ENCODE measurements around the gene TNNI3K. TPM values are rescaled to one million over a fixed set of nuclear protein-coding genes. Genes with fewer than 3 reads are reported as not detected.

The TNNI3K gene
- total and polyA plus RNA-seq, 9 of the 15 experiments (the other 6 are each of a cell fraction or from before 2014, with no cell fraction given): 0.21 to 0.53 (median 0.32) TPM; not detected in 5

GRCh38 chr1:74363220-74363619, 128.0 kb downstream of the TNNI3K start:
- ChIA-PET CTCF (ENCODE audit: low intra/inter-chr PET ratio) (no interaction called here), POLR2A (no interaction called here)
- Histone ChIP-seq H3K4me3 (no peak overlapping the region), H3K27ac (ENCODE audit: extremely low read depth, low read depth, low read length) (no peak overlapping the region), H3K27me3 (ENCODE audit: control insufficient read depth in 2 of 2, insufficient read depth in 2 of 2, low read length in 2 of 2) (no peaks in the 10 kb centered on the region), H3K9me1 (ENCODE audit: control insufficient read depth, insufficient read depth, low read length) (no peaks in the 10 kb centered on the region), H3K36me3 (ENCODE audit: control insufficient read depth, insufficient read depth, low read length) (no peaks in the 10 kb centered on the region), H3K4me2 (ENCODE audit: insufficient read depth, low read length) (no peak overlapping the region), H3K9ac (ENCODE audit: insufficient read depth in 1 of 2, low read depth in 2 of 2, low read length in 2 of 2) (no peak overlapping the region), H3K9me3 (replicated peaks; ENCODE audit: control insufficient read depth, insufficient read depth, low read depth, low read length) (no peaks in the 10 kb centered on the region; the same call in 1 of the 2 replicates), H4K20me1 (replicated peaks; ENCODE audit: control insufficient read depth, insufficient read depth, low read length) (no peaks in the 10 kb centered on the region), H3K4me1 (replicated peaks in 1 of 2; ENCODE audit: control insufficient read depth in 2 of 2, insufficient read depth in 2 of 2, low read length in 2 of 2) (no peaks in the 10 kb centered on the region), H3K79me2 (ENCODE audit: control insufficient read depth, insufficient read depth, low read length) (no peaks in the 10 kb centered on the region), H2AFZ (ENCODE audit: low read depth, low read length) (no peak overlapping the region)
- DNase-seq (ENCODE audit: extremely low read depth in 1 of 4, low spot score in 3 of 4): no peak
- FAIRE-seq: no peak
- 0% methylated on average over 2 of the region's 2 CpGs for WGBS (ENCODE audit: insufficient coverage, low coverage, missing lambda C conversion rate)
- no peak for ATAC-seq
- BruUV-seq (replicated peaks): no TSS peak
- in situ Hi-C loops (cut with MboI) (no loop called here), intact Hi-C loops (cut with micrococcal nuclease) (no loop called here)
- TF ChIP-seq MTA2 (IDR thresholded peaks at IDR 0.05; ENCODE audit: low read depth): no peak
- no peak for TF ChIP-seq MIER1 (IDR thresholded peaks at IDR 0.05; ENCODE audit: low read depth)
- TF ChIP-seq CBX2 (IDR thresholded peaks at IDR 0.05; ENCODE audit: insufficient read depth, low read length, poor library complexity, severe bottlenecking): no peak
- TF ChIP-seq ZNF780A (CRISPR knock-in tag; IDR thresholded peaks at IDR 0.05): no peak
- no peak for TF ChIP-seq ZBTB49 (CRISPR knock-in tag; IDR thresholded peaks at IDR 0.05; ENCODE audit: borderline replicate concordance)
- TF ChIP-seq RFX1 (IDR thresholded peaks at IDR 0.05): no peak
- TF ChIP-seq MLLT1 (IDR thresholded peaks at IDR 0.05): no peak
- TF ChIP-seq MYBL2 (IDR thresholded peaks at IDR 0.05; ENCODE audit: low read depth): no peak
- TF ChIP-seq MYBL2 (CRISPR knock-in tag; IDR thresholded peaks at IDR 0.05; ENCODE audit: borderline replicate concordance): no peak
- TF ChIP-seq ARID3A (IDR thresholded peaks at IDR 0.05; ENCODE audit: borderline replicate concordance, low read depth, low read length): no peak
- TF ChIP-seq, protein P1, sequence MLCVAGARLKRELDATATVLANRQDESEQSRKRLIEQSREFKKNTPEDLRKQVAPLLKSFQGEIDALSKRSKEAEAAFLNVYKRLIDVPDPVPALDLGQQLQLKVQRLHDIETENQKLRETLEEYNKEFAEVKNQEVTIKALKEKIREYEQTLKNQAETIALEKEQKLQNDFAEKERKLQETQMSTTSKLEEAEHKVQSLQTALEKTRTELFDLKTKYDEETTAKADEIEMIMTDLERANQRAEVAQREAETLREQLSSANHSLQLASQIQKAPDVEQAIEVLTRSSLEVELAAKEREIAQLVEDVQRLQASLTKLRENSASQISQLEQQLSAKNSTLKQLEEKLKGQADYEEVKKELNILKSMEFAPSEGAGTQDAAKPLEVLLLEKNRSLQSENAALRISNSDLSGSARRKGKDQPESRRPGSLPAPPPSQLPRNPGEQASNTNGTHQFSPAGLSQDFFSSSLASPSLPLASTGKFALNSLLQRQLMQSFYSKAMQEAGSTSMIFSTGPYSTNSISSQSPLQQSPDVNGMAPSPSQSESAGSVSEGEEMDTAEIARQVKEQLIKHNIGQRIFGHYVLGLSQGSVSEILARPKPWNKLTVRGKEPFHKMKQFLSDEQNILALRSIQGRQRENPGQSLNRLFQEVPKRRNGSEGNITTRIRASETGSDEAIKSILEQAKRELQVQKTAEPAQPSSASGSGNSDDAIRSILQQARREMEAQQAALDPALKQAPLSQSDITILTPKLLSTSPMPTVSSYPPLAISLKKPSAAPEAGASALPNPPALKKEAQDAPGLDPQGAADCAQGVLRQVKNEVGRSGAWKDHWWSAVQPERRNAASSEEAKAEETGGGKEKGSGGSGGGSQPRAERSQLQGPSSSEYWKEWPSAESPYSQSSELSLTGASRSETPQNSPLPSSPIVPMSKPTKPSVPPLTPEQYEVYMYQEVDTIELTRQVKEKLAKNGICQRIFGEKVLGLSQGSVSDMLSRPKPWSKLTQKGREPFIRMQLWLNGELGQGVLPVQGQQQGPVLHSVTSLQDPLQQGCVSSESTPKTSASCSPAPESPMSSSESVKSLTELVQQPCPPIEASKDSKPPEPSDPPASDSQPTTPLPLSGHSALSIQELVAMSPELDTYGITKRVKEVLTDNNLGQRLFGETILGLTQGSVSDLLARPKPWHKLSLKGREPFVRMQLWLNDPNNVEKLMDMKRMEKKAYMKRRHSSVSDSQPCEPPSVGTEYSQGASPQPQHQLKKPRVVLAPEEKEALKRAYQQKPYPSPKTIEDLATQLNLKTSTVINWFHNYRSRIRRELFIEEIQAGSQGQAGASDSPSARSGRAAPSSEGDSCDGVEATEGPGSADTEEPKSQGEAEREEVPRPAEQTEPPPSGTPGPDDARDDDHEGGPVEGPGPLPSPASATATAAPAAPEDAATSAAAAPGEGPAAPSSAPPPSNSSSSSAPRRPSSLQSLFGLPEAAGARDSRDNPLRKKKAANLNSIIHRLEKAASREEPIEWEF (CRISPR knock-in tag; IDR thresholded peaks at IDR 0.05): no peak
- no peak for TF ChIP-seq MCM2 (IDR thresholded peaks at IDR 0.05; ENCODE audit: low read depth)
- TF ChIP-seq NCOA1 (IDR thresholded peaks at IDR 0.05; ENCODE audit: low read depth): no peak

Data from K562 (cell line).